NCI-H82 treated with DMSO at 0.1 percent for 48 hours (cell line): ENCODE data around the gene SLC22A23.
"Not testable (repeated sequence)": the region's sequence is repeated elsewhere in the genome, so short reads cannot be mapped to it uniquely, and the experiment has no call there.

Source experiments
- DNase-seq: peaks from one replicate; lab custom pipeline; 2025; ENCODE audit not compliant: unreplicated experiment; lab: John Stamatoyannopoulos, UW

Gene SLC22A23

DNA sequence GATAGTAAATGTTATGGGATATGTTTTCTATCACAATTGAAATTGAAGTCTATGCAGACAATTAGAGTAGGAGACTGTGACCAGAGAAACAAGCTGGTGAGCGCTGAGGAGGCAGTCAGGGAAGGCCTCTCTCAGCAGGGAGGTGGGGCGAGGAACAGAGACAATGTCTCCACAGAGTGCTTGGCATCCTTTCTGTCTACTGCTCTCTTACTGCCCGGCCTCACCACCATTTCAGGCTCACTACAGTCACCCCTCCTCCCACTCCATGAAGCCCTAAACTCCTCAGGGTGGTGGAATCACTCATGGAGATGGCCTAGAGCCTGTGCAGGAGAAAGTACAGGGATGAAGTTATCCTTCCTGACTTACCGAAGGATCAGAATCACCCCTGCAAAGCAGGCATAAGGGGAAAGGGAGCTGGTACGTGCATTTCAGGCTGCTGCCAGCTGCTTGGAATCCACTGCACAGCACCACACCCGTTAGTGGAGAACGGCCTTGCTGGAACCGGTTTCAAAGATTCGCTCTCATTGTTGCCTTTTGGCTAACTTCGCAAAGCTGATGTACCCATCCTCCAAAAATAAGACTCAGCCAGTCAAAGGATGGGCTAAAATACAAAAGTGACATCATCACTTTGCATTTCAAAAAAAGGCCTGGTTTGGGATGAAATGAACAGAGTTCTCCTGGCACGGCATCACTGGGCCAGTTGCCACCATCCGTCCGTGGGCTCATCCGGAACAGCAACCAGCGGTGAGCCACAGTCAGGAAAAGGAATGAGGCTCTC lies 67.3 kb downstream of the SLC22A23 start:
- no peak for DNase-seq

DNA sequence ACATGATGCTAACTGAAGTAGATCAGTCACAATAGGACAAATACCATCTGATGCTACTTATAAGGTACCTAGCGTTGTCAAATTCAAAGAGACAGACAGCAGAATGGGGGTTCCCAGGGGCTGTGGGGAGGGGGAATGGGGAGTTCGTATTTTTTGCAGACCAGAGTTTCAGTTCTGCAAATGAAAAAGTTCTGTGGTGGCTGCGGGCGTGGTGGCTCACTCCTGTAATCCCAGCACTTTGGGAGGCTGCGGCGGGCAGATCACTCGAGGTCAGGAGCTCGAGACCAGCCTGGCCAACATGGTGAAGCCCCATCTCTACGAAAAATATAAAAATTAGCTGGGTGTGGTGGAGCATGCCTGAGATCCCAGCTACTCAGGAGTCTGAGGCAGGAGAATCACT lies 68.1 kb downstream of the SLC22A23 start:
- DNase-seq = no peak

DNA sequence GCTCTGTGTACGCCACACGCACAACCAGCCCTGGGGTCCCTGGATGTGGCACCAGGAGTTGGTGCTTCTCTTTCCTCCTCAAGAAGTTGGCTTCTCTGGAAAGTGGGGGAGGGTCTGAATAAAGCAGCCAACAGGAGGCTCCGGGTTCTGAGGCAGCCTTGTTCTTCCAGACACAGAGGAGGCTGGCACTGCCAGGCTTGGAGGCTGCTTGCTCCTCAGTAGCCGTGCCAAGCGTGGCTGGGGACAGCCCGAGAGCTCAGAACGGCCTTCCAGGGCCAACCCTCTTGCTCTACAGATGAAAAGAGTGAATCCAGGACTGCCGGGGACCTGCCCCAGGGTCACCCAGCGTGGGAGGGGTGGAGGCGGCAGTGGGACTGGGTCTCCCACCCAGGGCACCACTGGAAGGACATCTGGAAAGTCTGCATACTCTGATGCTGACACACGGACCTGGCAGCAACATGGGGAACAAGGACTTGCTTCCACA lies 70.4 kb downstream of the SLC22A23 start:
- DNase-seq = no peak

DNA sequence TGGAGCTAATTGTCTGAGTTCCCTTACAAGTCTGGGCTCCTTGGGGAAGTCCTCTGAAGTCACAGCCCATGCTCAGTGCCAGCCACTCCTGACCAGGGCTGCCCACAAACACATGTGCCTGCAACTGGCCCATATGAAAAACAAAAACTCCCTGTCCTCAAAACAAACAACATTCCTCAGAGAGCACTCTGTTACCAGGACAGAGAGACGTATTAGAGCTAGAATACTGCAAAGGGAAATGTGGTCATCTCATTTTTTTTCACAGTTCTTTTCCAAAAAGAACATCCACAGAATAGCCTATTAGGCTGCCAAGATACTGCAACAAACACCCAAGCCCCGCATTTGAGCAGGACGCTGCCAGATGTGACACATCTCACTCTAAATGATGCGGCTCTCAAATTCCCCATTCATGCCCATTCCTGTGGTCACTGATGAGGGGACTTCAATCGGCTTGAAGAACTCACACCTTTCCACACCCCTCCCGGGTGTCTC lies 71.1 kb downstream of the SLC22A23 start:
- no peak for DNase-seq

DNA sequence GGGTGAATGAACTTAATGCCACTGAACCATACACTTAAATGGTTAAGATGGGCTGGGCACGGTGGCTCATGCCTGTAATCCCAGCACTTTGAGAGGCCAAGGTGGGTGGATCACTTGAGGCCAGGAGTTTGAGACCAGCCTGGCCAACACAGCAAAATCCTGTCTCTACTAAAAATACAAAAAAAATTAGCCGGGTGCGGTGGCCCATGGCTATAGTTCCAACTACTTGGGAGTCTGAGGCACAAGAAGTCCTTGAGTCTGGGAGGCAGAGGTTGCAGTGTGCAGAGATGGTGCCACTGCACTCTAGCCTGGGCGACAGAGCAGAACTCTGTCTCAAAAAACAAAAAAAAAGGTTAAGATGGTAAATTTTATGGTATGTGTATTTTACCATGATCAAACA lies 71.7 kb downstream of the SLC22A23 start:
- DNase-seq = not testable (repeated sequence)

DNA sequence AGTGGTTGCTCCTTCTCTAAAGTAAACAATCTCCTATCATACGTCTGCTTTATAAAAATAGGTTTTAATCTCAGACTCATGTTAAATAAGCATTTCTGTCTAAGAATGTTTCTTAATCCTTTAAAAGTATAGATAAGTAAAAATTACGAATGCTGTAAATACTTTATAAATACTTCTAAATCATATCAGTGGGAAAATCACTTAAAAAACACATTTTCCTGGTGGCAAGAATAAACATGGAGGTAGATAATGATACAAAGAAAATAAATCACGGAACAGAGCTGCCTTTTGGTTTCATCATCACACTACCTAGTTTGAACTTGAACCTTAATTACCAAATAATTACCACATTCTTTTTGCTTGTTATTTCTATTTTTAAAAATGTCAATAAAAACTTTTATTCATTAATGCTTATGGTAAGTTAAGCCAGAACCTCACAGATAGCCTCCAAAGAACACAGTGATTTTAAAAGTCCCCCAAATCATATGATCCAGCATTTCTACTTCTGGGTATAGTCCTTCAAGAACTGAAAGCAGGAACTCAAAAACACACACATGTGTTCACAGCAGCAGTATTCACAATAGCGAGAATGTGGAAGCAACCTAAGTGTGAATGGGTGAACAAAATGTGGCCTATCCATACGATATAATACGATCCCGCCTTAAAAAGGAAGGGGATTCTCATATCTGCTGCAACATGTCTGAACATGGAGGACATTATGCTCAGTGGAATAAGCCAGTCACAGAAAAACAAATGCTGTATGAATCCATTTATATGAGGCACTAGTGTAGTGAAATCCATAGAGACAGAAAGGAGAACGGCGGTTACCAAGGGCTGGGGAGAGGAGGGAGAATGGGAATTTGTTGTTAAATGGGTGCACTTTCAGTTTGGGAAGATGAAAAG lies 72.4 kb downstream of the SLC22A23 start:
- DNase-seq = no peak

DNA sequence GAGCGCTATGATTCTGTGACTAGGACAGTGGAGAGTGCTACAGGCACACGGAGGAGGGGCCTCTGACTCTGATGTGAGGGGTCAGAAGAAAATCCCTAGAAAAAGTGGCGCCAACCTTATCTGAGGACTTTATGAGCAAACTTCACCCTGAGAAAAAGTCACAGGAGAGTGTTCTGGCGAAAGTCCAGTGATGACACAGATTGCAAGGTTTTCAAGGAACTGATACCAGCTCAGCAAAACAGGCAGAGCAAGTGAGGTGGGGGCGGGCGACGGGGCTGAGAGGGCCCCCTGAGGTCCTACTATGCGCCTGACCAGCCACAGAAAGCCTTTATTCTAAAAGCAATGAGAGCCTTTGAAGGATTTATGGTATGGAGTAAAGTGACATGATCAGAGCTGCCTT lies 73.3 kb downstream of the SLC22A23 start:
- DNase-seq = no peak

DNA sequence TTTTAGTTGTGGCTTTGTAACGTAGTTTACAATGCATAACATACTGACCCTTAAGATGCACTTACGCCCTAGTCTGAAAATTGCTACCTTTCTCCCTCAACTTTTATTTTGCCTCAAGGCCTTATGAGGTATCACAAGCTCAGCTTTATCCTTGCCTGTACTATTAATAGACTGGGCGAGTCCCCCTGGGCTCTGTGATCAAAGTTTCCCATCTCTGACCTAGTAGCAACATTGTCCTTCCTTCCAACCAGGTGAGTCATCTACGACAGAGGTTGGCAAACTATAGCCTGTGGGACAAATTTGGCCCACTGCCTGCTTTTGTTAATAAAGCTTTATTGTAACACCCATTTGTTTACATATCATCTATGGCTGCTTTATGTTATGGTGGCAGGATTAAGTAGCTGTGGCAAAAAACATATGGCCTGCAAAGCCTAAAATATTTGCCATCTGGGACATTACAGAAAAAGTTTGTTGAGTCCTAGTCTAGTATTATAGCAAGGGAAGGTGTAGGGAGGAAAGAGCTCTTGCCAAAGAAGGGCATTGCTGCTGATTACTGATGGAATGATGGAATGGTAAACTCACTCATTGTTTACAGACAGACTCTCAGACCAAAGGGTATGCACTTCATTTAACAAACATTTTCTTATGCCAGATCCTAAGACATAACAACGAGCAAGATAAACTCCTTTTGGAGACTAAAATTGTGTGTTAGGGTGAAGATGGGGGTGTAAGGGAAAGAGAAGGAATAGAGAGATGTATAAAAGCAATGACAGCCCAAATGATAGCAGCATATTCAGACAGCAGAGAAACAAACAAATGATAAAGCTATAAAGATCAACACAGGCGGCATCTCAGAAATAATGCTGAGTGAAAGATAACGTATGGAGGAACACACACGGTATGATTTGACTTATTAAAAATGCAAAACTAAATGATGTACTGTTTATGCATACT lies 74.2 kb downstream of the SLC22A23 start:
- no peak for DNase-seq

DNA sequence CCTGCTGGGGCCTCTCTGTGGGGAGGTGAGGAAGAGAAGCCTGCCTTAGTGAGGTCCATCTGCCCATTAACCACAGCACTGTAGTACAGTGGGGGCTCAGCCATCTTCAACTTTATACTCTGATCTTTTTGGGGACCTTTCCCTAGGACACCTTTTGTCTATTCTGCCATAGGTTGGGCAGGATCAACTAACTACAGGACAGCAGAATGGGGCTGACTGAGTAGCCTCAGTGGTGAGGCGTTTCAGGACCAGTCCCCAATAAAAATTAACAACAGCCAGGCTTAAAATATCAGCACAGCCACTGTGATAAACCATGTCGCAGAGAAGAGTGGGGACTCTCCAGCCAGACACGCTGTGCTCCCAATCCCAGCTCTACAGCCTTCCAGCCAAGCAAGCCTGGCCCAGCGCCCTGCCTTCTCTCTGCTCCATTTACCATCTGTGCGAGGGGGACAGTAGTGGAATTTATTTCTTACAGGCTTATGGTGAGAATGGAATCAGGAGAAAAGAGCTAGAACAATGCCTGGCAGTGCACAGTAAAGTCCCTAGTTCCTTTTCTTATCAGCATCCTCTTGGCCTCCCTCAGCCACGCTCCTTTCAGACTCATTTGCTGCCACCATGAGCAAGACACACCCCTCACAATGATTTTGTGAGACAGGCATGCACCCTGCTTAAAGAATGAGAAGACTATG lies 75.5 kb downstream of the SLC22A23 start:
- no peak for DNase-seq

DNA sequence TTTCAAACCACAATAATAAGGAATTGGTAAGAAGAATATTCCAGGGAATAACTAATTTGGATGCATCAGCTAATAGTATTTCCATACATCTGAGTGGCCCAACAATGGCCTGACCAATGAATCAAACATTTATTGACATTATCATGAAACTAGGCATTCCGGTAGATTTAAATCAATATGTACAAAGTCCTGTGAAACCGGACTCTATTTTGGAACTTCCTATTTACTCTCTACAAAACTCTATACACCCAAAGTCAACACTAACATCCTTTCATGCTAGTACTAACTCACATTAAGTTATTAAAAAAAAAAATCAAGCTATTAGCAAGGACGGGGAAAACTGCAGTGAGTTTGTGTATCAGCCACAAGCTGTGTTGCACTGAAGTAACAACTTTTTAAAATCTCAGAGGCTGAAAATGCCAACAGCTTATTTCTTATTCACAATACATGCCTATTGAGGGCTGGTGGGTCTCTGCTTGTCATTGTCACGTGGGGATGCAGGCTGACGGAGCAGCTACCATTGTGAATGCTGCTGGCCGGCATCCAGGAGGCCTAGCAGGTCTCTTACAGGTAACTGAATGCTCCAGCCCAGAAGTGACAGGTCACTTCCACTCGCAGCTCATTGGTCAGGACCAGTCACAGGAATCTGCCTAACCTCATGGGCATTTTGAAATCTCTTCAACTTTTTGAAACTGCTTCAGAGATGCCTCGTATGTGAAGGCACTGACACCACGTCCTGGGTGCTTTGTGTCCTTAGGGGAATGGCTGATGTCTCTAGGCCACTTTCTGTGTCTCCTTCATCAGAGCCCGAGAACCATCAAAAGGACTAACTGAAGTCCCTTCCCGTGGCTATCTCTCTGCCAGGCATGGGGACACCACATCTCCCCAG lies 76.3 kb downstream of the SLC22A23 start:
- no peak for DNase-seq

DNA sequence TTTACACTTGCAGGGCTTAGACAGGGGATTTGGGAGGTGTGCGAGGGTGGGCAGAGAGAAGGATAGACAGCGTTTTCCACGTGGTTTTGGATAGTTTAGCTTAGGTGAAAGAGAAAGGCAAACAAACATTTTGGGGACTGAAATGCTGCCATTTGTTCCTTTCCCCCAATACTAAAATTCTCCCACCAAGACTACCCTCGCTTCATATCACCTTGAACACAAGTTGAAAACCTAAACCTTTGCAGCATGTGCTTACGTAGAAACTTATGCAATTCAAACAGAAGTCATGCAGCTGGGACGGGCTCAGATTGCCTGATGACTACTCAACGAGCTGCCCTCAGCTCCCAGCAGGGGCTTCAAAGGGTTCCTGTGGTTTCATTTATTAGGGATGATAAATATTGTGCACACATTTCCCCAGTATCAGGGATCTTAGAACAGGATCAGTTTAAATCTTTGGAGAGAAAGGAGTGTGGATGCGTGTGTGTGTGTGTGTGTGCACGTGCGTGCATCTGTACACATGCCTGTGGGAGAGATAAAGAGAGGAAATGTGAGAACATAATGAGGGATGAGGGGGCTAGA lies 77.3 kb downstream of the SLC22A23 start:
- no peak for DNase-seq

DNA sequence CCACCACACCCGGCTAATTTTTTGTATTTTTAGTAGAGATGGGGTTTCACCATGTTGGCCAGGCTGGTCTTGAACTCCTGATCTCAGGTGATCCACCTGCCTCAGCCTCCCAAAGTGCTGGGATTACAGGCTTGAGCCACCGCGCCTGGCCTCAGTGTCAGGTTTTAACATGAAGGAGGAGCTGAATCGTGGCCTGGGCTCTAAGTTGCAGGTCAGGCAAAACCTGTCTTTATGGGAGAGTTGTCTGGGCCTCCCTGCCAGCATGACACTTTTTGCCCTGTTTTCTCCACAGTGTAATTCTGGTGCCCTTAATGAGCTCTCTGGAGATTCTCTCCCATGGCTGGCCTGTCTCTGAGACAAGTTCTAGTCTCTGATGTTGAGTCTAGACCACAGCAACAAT lies 78.0 kb downstream of the SLC22A23 start:
- DNase-seq = not testable (repeated sequence)

DNA sequence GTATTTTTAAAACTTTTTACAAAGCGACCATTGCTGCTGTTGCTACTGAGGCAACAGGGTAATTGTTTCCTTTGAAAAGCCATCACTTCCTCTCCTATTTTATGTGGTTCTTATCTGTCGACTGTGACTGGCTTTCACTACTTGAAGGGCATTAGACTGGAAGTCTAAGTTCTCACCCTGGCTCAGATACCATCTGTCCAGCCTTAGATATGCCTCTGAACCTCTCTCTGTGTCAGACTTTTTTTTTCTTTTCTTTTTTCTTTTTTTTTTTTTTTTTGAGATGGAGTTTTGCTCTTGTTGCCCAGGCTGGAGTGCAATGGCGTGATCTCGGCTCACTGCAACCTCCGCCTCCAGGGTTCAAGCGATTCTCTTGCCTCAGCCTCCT lies 78.5 kb downstream of the SLC22A23 start:
- not testable (repeated sequence) for DNase-seq

DNA sequence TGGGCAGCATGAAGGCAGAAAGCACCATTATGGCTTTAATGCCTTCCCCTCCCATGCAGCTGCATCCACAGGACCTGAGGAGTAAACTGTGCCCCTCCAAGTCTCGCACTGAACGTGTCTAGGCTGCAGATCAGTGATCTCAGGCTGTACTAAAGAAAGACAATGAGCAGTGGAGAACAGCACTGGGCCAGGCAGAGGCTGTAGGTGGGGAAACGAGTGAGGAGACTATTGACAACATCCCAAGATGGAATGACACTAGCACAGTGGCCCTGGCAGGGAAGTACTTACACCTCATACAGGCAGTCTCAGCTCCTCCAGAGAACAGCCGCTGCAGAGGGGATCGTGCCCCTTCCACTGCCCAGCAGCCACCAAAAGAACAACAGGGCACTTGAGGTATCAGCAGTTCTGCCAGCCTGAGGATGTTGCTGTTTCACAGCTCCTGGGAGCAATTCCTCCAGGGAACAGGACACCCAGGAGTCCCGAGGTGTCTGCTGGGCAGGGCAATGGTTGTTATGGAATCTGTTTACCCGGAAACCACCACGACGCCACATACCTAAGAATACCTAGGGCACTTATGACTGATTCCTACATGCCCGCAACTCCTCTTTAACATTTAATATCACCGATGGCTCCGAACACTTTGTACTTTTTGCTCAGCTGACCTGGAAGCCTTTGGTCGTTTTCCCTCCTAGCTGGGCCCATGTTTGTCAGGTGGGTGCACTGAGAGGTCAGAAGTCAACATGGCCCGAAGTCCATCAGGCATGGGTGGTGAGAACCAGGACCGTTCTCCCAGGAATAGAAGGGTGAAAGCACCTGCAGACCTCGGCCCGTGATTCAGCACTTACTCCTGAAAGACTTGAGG lies 79.1 kb downstream of the SLC22A23 start:
- DNase-seq = no peak

DNA sequence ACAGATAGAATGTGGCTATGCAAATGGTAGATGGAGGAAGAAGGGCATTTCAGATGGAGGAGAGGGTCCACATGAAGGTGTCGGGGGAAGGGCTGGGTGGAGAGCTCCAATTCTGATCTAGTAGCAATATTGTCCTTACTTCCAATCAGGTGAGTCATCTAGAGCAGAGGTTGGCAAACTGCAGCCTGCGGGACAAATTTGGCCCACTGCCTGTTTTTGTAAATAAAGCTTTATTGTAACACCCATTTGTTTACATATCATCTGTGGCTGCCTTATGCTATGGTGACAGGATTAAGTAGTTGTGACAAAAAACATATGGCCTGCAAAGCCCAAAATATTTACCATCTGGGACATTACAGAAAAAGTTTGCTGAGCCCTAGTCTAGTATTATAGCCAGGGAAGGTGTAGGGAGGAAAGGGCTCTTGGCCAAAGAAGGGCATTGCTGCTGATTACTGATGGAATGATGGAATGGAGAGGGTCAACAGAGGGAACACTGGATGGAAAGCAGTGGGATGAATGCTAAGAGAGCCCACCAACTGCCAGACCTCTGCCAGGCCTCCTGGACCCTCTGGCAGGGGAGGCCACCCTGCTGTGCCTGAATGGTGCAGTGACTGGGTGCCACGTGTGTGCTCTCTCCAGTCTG lies 79.8 kb downstream of the SLC22A23 start:
- DNase-seq = peak; percentile 28

DNA sequence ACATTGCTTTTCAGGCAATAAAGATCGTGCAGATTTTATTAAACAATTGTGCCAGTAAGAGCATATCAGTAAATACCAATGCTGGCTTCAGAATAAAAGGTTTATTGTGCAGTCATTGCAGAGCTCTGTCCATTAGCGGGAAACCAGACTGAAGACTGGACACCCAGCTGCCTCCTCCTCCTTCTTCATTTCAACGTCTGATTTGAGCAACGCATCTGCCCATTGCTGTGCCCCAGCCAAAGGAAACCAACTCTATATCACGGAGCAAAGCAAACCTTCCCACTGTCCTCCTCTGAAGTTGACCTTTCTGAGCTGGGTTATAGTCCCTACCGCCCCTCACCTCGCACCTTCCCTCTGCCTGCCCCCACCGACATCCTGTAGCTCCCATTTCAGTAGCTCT lies 80.8 kb downstream of the SLC22A23 start:
- no peak for DNase-seq

DNA sequence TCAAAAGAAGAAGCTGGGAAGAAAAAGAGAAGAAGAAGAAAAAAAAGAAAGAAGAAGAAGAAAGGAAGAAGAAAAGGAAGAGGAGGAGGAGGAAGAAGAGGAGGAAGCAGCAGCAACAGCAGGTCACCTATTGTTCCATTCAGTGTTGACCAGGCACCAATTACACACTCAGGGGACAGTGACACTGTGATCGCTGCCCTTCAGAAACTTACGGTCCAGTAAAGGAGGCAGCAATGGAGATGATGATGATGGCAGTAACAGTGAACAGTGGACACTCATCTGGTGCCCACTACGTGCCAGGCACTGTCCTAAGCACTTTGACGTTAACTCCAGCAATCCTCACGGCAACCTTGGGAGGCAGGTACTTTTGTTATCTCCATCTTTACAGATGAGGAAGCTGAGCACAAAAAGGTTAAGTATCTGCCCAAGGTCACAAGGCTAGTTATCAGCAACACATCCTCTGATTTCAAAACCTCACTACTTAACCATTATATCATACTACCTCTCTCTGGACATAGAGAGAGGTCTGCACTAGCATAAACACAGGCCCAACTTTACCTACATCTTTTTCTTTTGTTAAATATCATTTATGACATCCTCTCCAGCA lies 83.2 kb downstream of the SLC22A23 start:
- no peak for DNase-seq
